ENCODE measurements around the gene LGR6. TPM values are rescaled to one million over a fixed set of nuclear protein-coding genes. Genes with fewer than 3 reads are reported as not detected.
"Not testable (repeated sequence)": the region's sequence is repeated elsewhere in the genome, so short reads cannot be mapped to it uniquely, and the experiment has no call there.

Gene LGR6
- total RNA-seq, 1 experiment from 2014 or later: not detected

DNA sequence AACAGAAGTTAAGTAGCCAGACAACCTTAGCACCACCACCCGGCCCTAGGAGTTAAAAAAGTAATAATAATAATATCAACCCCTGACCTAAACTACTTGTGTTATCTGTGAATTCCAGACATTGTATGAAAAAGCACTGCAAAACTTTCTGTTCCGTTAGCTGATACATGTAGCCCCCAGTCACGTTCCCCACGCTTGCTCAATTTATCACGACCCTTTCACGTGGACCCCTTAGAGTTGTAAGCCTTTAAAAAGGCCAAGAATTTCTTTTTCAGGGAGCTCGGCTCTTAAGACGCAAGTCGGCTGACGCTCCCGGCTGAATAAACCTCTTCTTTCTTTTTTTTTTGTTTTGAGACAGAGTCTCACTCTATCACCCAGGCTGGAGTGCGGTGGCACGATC lies 26.5 kb upstream of the LGR6 start:
- DNase-seq; H3K79me2 ChIP-seq (ENCODE audit: low read length); H2AFZ ChIP-seq (ENCODE audit: low read length); H3K27ac ChIP-seq (ENCODE audit: low read length); H4K20me1 ChIP-seq (ENCODE audit: insufficient read depth, low read depth, low read length); H3K4me2 ChIP-seq (ENCODE audit: low read depth, low read length, poor library complexity, severe bottlenecking); H3K9ac ChIP-seq (ENCODE audit: low read length); H3K9me3 ChIP-seq (ENCODE audit: low read length); H3K27me3 ChIP-seq (ENCODE audit: low read length); H3K9me2 ChIP-seq (replicated peaks; ENCODE audit: insufficient read depth, low read length); H3K36me3 ChIP-seq (ENCODE audit: insufficient read depth, low read length); H3K4me3 ChIP-seq (ENCODE audit: low read length): not testable (repeated sequence)
- H3K4me1 ChIP-seq (ENCODE audit: low read length): peaks cover 19% of the 10 kb centered on the region

DNA sequence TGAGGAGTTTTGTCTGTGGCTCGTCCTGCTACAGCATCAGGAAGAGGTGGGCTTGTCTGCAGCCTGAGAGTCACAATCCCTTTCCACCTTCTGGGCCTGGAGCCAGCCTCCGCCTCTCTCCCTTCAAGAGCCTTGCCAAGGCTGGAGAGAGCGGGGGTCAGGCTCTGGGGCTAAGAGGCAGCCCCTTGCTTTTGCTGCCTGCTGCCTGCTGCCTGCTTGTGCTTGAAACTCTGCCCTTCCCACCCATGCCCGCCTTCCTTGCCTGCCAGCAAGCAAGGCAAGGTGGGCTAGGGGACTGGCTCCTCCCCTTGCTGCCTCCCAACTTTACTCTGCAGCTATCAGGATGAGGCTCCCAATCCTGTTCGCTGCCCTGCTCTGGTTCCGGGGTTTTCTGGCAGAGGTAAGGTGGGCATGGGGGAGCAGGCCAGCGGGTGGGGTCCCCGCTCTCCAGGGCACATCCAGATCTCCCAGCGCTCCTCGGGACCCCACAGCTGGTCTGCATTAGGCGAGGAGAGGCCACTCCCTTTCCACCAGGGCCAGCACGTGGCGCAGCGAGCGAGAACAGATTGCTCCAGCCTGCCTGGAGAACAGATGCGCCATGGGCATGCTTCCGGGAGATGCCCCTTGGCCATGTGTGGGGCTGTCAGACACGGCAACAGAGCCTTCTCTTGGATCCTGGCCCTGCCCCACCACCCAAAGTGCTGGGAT lies 25.7 kb upstream of the LGR6 start:
- H4K20me1 ChIP-seq (ENCODE audit: insufficient read depth, low read depth, low read length): no peaks in the 10 kb centered on the region; the same call in 1 of the 2 replicates

DNA sequence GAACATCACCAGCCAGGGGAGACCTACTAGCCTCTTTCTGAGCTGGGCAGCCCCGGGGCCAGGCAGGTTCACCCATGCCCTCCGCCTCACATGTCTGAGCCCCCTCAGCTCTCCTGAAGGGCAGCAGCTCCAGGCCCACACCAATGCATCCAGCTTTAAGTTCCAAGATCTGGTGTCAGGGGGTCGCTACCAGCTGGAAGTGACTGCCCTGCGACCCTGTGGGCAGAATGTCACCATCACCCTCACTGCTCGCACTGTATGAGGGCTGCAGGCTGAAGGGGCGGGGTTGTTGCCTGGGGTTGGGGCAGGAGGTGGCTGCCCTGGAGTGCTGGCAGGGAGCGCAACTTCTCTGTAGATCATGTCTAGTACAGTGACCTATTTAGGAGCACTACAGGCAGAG lies 24.7 kb upstream of the LGR6 start:
- H3K9ac ChIP-seq (ENCODE audit: low read length): no peak overlapping the region
- no peak overlapping the region for H3K4me2 ChIP-seq (ENCODE audit: low read depth, low read length, poor library complexity, severe bottlenecking)
- no peaks in the 10 kb centered on the region; the same call in 1 of the 2 replicates for H4K20me1 ChIP-seq (ENCODE audit: insufficient read depth, low read depth, low read length)
- H2AFZ ChIP-seq (ENCODE audit: low read length): no peak overlapping the region
- H3K9me3 ChIP-seq (ENCODE audit: low read length): no peaks in the 10 kb centered on the region
- no peaks in the 10 kb centered on the region for H3K27me3 ChIP-seq (ENCODE audit: low read length)
- no peaks in the 10 kb centered on the region for H3K36me3 ChIP-seq (ENCODE audit: insufficient read depth, low read length)
- H3K27ac ChIP-seq (ENCODE audit: low read length): no peak overlapping the region
- H3K4me1 ChIP-seq (ENCODE audit: low read length): peaks cover 8% of the 10 kb centered on the region
- no peaks in the 10 kb centered on the region for H3K9me2 ChIP-seq (replicated peaks; ENCODE audit: insufficient read depth, low read length)
- H3K4me3 ChIP-seq (ENCODE audit: low read length): no peak overlapping the region
- no peak for DNase-seq
- H3K79me2 ChIP-seq (ENCODE audit: low read length): no peaks in the 10 kb centered on the region

More for the DNA sequence above, 25.7 kb upstream of the LGR6 start:
- Histone ChIP-seq H3K79me2 (ENCODE audit: low read length) (no peaks in the 10 kb centered on the region), H3K4me2 (ENCODE audit: low read depth, low read length, poor library complexity, severe bottlenecking) (no peak overlapping the region), H3K27ac (ENCODE audit: low read length) (no peak overlapping the region), H3K4me1 (ENCODE audit: low read length) (peaks cover 11% of the 10 kb centered on the region), H3K27me3 (ENCODE audit: low read length) (no peaks in the 10 kb centered on the region), H2AFZ (ENCODE audit: low read length) (no peak overlapping the region), H3K9me2 (replicated peaks; ENCODE audit: insufficient read depth, low read length) (no peaks in the 10 kb centered on the region), H3K9me3 (ENCODE audit: low read length) (no peaks in the 10 kb centered on the region), H3K4me3 (ENCODE audit: low read length) (no peak overlapping the region), H3K9ac (ENCODE audit: low read length) (no peak overlapping the region), H3K36me3 (ENCODE audit: insufficient read depth, low read length) (no peaks in the 10 kb centered on the region)
- DNase-seq: no peak

DNA sequence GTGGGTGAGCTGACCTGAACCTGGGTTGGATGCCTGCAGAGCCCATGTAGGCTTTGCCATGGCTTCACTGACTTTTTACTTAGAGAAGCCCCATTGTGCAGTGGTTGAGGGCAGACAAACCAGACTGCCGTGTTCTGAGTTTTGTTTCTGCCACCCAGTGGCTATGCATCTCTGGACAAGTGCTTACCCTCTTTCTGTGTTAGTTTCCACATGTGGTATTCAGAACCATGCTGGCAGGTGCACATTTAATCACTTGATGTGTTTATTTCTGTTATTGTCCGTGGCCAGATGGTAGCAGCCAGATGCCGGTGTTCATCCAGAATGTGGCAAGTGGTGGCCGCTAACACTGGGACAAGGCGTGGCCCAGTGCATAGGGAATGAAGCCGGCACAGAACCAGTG lies 22.9 kb upstream of the LGR6 start:
- Histone ChIP-seq H3K4me2 (ENCODE audit: low read depth, low read length, poor library complexity, severe bottlenecking) (no peak overlapping the region), H3K4me1 (ENCODE audit: low read length) (no peaks in the 10 kb centered on the region), H3K9me3 (ENCODE audit: low read length) (no peaks in the 10 kb centered on the region), H4K20me1 (ENCODE audit: insufficient read depth, low read depth, low read length) (no peaks in the 10 kb centered on the region), H3K79me2 (ENCODE audit: low read length) (no peaks in the 10 kb centered on the region), H2AFZ (ENCODE audit: low read length) (no peak overlapping the region), H3K27me3 (ENCODE audit: low read length) (no peaks in the 10 kb centered on the region), H3K27ac (ENCODE audit: low read length) (no peak overlapping the region), H3K4me3 (ENCODE audit: low read length) (no peak overlapping the region), H3K9me2 (replicated peaks; ENCODE audit: insufficient read depth, low read length) (no peaks in the 10 kb centered on the region), H3K36me3 (ENCODE audit: insufficient read depth, low read length) (no peaks in the 10 kb centered on the region), H3K9ac (ENCODE audit: low read length) (no peak overlapping the region)
- DNase-seq: no peak

DNA sequence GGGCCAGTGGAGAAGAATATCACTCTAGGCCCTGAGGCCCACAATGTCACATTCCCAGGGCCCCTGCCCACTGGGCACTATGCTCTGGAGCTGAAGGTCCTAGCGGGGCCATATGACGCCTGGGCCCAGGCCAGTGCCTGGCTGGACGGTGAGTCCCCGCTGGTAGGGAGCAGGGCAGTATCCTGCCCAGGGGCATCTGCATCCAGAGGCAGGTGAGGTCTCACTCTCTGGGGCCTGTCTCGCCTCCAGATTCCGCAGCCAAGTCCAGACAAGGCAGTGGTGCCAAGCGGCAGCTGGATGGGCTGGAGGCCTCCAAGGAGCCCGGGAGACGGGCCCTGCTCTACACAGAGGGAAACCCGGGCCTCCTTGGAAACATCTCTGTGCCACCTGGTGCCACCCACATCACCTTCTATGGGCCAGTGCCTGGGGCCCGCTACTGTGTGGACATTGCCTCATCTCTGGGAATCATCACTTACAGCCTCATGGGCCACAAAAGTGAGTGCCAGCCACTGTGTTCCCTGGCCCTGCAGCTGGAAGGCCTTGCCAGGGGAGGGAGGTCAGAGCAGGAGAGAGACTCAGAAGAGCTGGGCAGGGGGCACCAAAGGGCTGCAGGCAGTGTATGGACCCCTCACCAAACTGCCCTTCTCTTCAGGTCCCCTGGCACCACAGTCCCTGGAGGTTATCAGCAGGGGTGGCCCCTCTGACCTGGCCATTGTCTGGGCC lies 22.1 kb upstream of the LGR6 start:
- no peak overlapping the region for H3K9ac ChIP-seq (ENCODE audit: low read length)
- H3K36me3 ChIP-seq (ENCODE audit: insufficient read depth, low read length): no peaks in the 10 kb centered on the region
- H3K9me3 ChIP-seq (ENCODE audit: low read length): no peaks in the 10 kb centered on the region
- no peak overlapping the region for H2AFZ ChIP-seq (ENCODE audit: low read length)
- no peaks in the 10 kb centered on the region for H3K9me2 ChIP-seq (replicated peaks; ENCODE audit: insufficient read depth, low read length)
- no peaks in the 10 kb centered on the region for H3K79me2 ChIP-seq (ENCODE audit: low read length)
- H3K4me3 ChIP-seq (ENCODE audit: low read length): no peak overlapping the region
- no peak overlapping the region for H3K4me2 ChIP-seq (ENCODE audit: low read depth, low read length, poor library complexity, severe bottlenecking)
- no peak for DNase-seq
- H3K27me3 ChIP-seq (ENCODE audit: low read length): no peaks in the 10 kb centered on the region
- no peak overlapping the region for H3K27ac ChIP-seq (ENCODE audit: low read length)
- no peaks in the 10 kb centered on the region for H4K20me1 ChIP-seq (ENCODE audit: insufficient read depth, low read depth, low read length)
- no peaks in the 10 kb centered on the region for H3K4me1 ChIP-seq (ENCODE audit: low read length)

DNA sequence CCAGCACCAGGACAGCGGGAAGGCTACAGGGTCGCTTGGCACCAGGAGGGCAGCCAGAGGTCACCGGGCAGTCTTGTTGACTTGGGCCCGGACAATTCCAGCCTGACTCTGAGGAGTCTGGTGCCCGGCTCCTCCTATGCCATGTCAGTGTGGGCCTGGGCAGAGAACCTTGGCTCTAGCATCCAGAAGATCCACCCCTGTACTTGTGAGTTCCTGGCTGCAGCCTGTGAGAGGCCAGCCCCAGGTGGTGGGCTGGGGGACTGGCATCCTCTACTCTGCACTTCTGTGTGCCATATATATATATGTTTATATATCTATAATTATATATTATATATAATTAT lies 21.6 kb upstream of the LGR6 start:
- no peak overlapping the region for H3K4me3 ChIP-seq (ENCODE audit: low read length)
- no peak overlapping the region for H3K27ac ChIP-seq (ENCODE audit: low read length)
- no peak for DNase-seq
- no peak overlapping the region for H3K9ac ChIP-seq (ENCODE audit: low read length)
- H4K20me1 ChIP-seq (ENCODE audit: insufficient read depth, low read depth, low read length): no peaks in the 10 kb centered on the region
- no peaks in the 10 kb centered on the region for H3K27me3 ChIP-seq (ENCODE audit: low read length)
- H3K9me2 ChIP-seq (replicated peaks; ENCODE audit: insufficient read depth, low read length): no peaks in the 10 kb centered on the region
- H3K4me1 ChIP-seq (ENCODE audit: low read length): no peaks in the 10 kb centered on the region
- H3K79me2 ChIP-seq (ENCODE audit: low read length): no peaks in the 10 kb centered on the region
- no peak overlapping the region for H2AFZ ChIP-seq (ENCODE audit: low read length)
- no peaks in the 10 kb centered on the region for H3K9me3 ChIP-seq (ENCODE audit: low read length)
- no peak overlapping the region for H3K4me2 ChIP-seq (ENCODE audit: low read depth, low read length, poor library complexity, severe bottlenecking)
- H3K36me3 ChIP-seq (ENCODE audit: insufficient read depth, low read length): no peaks in the 10 kb centered on the region

DNA sequence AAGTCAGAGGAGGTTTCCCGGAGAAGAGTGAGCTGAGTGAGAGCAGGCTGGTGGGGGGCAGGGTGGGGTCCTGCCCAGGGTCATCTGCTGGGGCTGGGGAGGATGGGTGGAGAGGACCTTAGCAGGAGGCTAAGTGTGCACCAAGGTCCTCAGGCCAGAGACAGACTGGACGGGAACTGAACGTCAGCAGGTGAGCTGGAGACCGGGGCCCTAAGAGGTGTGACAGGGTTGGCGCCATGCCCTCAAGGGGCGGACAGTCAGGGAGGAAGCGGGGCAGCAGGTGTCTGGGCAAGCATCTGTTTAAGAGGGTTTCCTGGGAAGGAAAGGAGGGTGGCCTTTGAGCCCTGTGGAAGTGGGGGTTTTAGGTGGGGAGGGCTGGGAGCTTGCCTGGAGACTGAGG lies 19.6 kb upstream of the LGR6 start:
- Histone ChIP-seq H3K36me3 (ENCODE audit: insufficient read depth, low read length) (no peaks in the 10 kb centered on the region), H3K9me2 (replicated peaks; ENCODE audit: insufficient read depth, low read length) (no peaks in the 10 kb centered on the region), H3K9ac (ENCODE audit: low read length) (no peak overlapping the region), H3K9me3 (ENCODE audit: low read length) (no peaks in the 10 kb centered on the region), H4K20me1 (ENCODE audit: insufficient read depth, low read depth, low read length) (no peaks in the 10 kb centered on the region), H2AFZ (ENCODE audit: low read length) (no peak overlapping the region), H3K27me3 (ENCODE audit: low read length) (no peaks in the 10 kb centered on the region), H3K4me1 (ENCODE audit: low read length) (no peaks in the 10 kb centered on the region), H3K4me2 (ENCODE audit: low read depth, low read length, poor library complexity, severe bottlenecking) (no peak overlapping the region), H3K4me3 (ENCODE audit: low read length) (no peak overlapping the region), H3K27ac (ENCODE audit: low read length) (no peak overlapping the region), H3K79me2 (ENCODE audit: low read length) (no peaks in the 10 kb centered on the region)
- DNase-seq: no peak

DNA sequence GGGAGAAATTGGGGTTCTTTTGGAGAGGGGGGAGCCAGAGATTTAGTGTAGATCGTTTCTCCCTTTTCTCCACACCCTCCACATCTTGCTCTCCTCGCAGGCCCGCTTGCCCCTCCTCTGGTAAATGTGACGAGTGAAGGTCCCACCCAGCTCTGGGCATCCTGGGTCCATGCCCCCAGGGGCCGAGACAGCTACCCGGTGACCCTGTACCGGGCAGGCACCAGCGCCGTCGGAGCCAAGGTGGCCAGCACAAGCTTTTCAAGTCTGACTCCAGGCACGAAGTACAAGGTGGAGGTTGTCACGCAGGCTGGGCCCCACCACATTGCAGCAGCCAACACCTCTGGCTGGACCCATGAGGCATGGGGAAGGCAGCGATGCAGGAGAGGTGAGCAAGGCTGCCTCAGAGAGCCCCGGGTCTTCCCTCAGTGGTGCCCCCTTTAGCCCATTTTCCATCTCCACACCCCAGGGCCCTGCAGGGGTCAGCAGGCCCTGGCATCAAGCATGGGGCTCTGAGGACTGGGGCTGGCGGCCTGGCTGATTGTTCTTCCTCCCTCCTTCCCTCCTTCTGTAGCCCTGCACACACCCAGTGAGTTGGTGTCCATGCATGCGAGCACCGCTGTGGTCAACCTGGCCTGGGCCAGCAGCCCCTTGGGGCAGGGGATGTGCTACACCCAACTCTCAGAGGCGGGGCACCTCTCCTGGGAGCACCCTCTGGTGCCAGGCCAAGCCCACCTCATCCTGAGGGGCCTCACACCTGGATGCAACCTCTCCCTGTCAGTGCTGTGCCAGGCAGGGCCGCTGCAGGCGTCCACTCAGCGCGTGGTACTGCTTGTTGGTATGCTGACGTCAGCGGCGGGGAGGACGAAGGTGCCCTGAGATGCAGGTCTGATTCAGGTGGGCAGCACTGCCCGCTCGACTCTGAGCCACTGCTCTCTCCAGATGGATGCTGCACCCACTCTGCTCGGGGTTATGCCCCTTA lies 16.4 kb upstream of the LGR6 start:
- Histone ChIP-seq H3K4me3 (ENCODE audit: low read length) (no peak overlapping the region), H3K9me3 (ENCODE audit: low read length) (no peaks in the 10 kb centered on the region), H3K9me2 (replicated peaks; ENCODE audit: insufficient read depth, low read length) (no peaks in the 10 kb centered on the region), H3K4me2 (ENCODE audit: low read depth, low read length, poor library complexity, severe bottlenecking) (no peak overlapping the region), H4K20me1 (ENCODE audit: insufficient read depth, low read depth, low read length) (no peaks in the 10 kb centered on the region), H3K27me3 (ENCODE audit: low read length) (no peaks in the 10 kb centered on the region), H3K27ac (ENCODE audit: low read length) (no peak overlapping the region), H3K79me2 (ENCODE audit: low read length) (no peaks in the 10 kb centered on the region), H3K9ac (ENCODE audit: low read length) (no peak overlapping the region), H2AFZ (ENCODE audit: low read length) (no peak overlapping the region), H3K4me1 (ENCODE audit: low read length) (no peaks in the 10 kb centered on the region), H3K36me3 (ENCODE audit: insufficient read depth, low read length) (no peaks in the 10 kb centered on the region)
- no peak for DNase-seq

All from Karpas-422 (cell line).